Omental fat pad (tissue), 4 donors: ENCODE measurements around the gene LMCD1. TPM values are rescaled to one million over a fixed set of nuclear protein-coding genes. Genes with fewer than 3 reads are reported as not detected.

ENCODE experiments used
- ATAC-seq: fragments of 150-250 bp; one replicate; pipeline ENCODE4 v1.9.1; 2016; ENCODE audit warnings: mild to moderate bottlenecking, moderate library complexity; ENCODE audit not compliant: low FRiP score
- DNase-seq: peaks from one replicate; pipeline ENCODE4 v3.0.0-alpha.2; 2019; ENCODE audit warnings: low spot score
- CTCF ChIP-seq, 3 donors: fragments of 450-650 bp; IDR thresholded peaks; one replicate each; pipeline ENCODE4 v1.5.1; 2016 to 2017; ENCODE audit warnings: antibody characterized with exemption in 3 of 3, mild to moderate bottlenecking in 3 of 3, moderate library complexity in 2 of 3
- total RNA-seq, 4 donors: library from RNA; depleted of rRNA; stranded (reverse); fragments of >200 nt; gene quantifications; one replicate each; pipeline ENCODE4 v1.1.0, GENCODE V29; 2016

LMCD1 gene
- total RNA-seq, 4 donors from 2014 or later, result 135 to 1,380 (median 270) TPM

GRCh38 chr3:8516047-8516661, 14.5 kb downstream of the LMCD1 start:
- DNase-seq (no peak), ATAC-seq (no peak)
- TF ChIP-seq CTCF (IDR thresholded peaks at IDR 0.05), result no peak

- DNase-seq, result no peak
- ATAC-seq, result no peak
- no peak for TF ChIP-seq CTCF (IDR thresholded peaks at IDR 0.05)
Measured at GRCh38 chr3:8516783-8517182, 15.2 kb downstream of the LMCD1 start.

- ATAC-seq (no peak), DNase-seq (no peak)
Measured at GRCh38 chr3:8517487-8517886, 15.9 kb downstream of the LMCD1 start.

GRCh38 chr3:8518138-8518537, 16.5 kb downstream of the LMCD1 start:
- DNase-seq (no peak), ATAC-seq (no peak)
- TF ChIP-seq CTCF (IDR thresholded peaks at IDR 0.05), result no peak

More at GRCh38 chr3:8517487-8517886, 15.9 kb downstream of the LMCD1 start:
- no peak for TF ChIP-seq CTCF (IDR thresholded peaks at IDR 0.05)

GRCh38 chr3:8519156-8519555, 17.5 kb downstream of the LMCD1 start:
- DNase-seq, result no peak
- no peak for TF ChIP-seq CTCF (IDR thresholded peaks at IDR 0.05)
- ATAC-seq, result no peak

GRCh38 chr3:8519774-8520448, 18.3 kb downstream of the LMCD1 start:
- no peak for TF ChIP-seq CTCF (IDR thresholded peaks at IDR 0.05)
- DNase-seq (no peak), ATAC-seq (no peak)
